ENCODE measurements around the gene APBA2.

The APBA2 gene

DNA sequence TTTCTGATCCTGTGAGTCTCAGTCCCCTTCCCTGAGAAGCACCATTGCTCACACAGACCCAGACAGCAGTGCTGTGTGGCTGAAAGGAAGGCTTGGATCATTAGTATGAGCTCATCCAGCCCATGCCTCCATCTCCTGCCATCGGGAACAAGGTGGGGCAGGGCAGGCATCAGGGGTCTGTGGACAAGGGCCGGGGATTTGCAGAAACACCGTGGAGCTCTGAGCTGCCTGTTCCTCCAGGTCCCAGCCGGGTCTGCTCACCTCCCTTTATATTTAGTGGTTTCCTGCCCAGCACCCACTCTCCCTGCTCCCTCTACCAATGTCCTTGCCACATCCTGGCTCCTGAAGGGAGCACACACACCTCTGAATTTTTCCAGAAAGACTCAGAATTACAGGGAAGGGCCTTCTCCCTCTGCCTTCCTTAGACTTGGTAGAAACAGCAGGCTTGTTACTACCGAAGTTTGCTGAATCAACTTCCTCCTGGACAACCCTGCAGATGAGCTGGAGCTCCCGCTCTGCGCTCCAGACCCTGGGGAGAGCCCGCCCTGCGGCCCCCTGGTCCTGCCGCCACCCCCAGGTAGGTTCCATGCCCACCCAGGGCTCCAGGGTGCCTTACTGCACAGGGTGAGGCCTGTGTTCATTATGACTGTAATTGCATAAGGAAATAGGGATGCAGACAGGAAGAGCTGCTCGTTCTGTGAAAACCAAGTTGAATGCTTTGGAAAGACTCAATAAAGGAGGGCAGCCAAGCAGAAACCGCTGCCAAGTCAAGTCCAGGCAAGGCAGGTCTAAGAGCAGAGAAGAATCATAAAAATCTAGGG lies 255.7 kb downstream of the APBA2 start:
- in situ Hi-C loops (cut with MboI; ENCODE audit: low pct_unique_long_range_greater_than_20kb, low sequenced_read_pairs, unreplicated experiment), result no loop called here

DNA sequence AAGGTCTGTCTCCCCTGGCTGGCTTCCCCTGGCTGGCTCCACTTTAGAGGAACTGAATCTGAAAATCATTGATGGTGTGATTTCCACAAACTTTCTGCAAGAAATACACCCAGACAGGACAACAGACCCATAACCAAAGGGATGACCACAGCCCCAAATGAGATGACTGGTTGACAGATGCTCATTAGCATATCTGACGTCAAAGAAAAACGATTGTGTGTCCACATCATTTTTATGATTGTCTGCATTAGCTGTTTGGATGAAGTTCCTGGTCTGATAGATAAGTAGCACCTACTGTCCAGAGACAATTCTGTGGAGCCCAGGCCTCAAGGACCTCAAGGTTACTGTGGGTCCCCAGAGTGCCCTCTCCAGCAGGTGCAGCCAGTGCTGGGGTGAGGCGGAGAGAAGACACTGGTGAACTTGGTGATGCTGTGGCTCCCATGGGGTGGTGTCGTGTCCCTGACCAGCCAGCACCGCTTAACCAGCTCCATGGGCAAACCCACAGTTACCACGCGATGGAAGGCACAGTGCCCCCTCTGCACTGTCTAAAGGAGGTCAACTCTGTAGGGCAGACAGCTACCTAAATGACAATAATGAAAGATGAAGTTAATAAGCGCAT lies 256.5 kb downstream of the APBA2 start:
- no peak for DNase-seq (ENCODE audit: low spot score)
- in situ Hi-C loops (cut with MboI; ENCODE audit: low pct_unique_long_range_greater_than_20kb, low sequenced_read_pairs, unreplicated experiment), result no loop called here
- TF ChIP-seq, protein P1, sequence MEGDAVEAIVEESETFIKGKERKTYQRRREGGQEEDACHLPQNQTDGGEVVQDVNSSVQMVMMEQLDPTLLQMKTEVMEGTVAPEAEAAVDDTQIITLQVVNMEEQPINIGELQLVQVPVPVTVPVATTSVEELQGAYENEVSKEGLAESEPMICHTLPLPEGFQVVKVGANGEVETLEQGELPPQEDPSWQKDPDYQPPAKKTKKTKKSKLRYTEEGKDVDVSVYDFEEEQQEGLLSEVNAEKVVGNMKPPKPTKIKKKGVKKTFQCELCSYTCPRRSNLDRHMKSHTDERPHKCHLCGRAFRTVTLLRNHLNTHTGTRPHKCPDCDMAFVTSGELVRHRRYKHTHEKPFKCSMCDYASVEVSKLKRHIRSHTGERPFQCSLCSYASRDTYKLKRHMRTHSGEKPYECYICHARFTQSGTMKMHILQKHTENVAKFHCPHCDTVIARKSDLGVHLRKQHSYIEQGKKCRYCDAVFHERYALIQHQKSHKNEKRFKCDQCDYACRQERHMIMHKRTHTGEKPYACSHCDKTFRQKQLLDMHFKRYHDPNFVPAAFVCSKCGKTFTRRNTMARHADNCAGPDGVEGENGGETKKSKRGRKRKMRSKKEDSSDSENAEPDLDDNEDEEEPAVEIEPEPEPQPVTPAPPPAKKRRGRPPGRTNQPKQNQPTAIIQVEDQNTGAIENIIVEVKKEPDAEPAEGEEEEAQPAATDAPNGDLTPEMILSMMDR (IDR thresholded peaks at IDR 0.05; ENCODE audit: extremely low read depth, insufficient read depth, missing control alignments), result no peak

More for the DNA sequence above, 255.7 kb downstream of the APBA2 start:
- no peak for DNase-seq (ENCODE audit: low spot score)
- TF ChIP-seq, protein P1 (IDR thresholded peaks at IDR 0.05; ENCODE audit: extremely low read depth, insufficient read depth, missing control alignments), result no peak

DNA sequence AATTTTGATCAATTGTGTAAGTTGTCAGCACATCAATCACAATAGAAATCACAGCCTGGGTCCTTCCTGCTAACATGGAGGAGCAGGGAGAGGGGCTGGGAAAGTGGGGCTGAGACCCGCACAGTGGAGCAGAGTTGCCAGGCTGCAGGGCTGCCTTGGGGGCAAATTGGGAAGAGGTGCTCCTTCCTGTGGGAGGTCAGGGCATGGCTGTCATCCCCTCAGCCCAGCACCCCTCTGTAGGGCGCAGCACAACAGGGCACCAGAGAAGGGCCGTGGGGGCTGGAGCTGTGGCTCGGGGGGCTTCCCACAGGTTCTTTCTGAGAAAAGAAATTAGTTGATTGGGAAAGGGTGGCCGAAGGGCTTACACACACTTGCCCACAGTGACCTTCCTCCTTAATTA lies 257.5 kb downstream of the APBA2 start:
- in situ Hi-C loops (cut with MboI; ENCODE audit: low pct_unique_long_range_greater_than_20kb, low sequenced_read_pairs, unreplicated experiment), result no loop called here
- no peak for DNase-seq (ENCODE audit: low spot score)
- TF ChIP-seq, protein P1 (IDR thresholded peaks at IDR 0.05; ENCODE audit: extremely low read depth, insufficient read depth, missing control alignments), result no peak

DNA sequence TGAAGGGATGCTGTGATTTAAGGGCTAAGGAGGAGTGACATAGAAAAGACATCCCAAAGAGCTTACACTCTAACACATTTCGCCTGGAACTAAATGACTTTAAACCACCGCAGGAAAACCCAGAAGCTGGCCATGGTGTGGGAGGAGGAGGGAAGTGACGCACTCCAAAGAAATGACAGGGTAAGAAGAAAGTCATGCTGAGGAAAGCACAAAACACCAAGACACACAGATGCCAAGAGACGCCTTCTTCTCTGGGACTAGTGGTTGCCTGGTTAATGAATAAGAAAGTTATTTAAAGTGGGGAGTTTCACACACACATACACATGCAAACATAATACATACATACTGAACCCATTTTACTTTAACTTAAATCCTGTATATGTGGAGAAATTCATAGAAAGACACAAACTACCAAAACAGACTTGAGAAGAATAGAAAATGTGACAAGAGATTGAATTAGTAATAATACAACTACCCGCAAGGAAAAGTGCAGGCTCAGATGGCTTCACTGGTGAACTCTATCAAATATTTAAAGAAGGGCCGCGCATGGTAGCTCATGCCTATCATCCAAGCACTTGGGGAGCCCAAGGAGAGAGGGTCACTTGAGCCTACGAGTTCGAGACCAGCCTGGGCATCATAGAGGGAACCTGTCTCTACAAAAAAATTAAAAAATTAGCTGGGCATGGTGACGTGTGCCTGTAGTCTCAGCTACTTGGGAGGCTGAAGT lies 258.3 kb downstream of the APBA2 start:
- in situ Hi-C loops (cut with MboI; ENCODE audit: low pct_unique_long_range_greater_than_20kb, low sequenced_read_pairs, unreplicated experiment), result no loop called here
- TF ChIP-seq, protein P1 (IDR thresholded peaks at IDR 0.05; ENCODE audit: extremely low read depth, insufficient read depth, missing control alignments), result no peak
- DNase-seq (ENCODE audit: low spot score), result no peak

DNA sequence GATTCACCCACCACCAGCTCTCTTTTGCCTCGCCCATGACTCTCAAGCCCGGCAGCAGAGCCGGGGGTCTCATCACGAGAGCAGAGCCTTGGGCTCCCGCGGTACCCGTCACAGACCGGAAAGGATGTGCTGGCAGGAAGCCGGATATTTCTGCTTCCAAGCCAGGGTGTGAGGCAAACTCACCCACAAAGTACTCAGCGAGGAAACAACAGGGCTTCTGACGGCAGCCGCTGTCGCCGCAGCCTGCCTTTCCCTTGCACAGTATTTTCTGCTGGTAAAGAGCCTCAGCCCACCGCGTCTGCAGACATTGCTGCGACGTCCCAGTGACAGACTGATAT lies 263.9 kb downstream of the APBA2 start:
- DNase-seq (ENCODE audit: low spot score), result no peak
- in situ Hi-C loops (cut with MboI; ENCODE audit: low pct_unique_long_range_greater_than_20kb, low sequenced_read_pairs, unreplicated experiment), result no loop called here
- TF ChIP-seq, protein P1 (IDR thresholded peaks at IDR 0.05; ENCODE audit: extremely low read depth, insufficient read depth, missing control alignments), result no peak

DNA sequence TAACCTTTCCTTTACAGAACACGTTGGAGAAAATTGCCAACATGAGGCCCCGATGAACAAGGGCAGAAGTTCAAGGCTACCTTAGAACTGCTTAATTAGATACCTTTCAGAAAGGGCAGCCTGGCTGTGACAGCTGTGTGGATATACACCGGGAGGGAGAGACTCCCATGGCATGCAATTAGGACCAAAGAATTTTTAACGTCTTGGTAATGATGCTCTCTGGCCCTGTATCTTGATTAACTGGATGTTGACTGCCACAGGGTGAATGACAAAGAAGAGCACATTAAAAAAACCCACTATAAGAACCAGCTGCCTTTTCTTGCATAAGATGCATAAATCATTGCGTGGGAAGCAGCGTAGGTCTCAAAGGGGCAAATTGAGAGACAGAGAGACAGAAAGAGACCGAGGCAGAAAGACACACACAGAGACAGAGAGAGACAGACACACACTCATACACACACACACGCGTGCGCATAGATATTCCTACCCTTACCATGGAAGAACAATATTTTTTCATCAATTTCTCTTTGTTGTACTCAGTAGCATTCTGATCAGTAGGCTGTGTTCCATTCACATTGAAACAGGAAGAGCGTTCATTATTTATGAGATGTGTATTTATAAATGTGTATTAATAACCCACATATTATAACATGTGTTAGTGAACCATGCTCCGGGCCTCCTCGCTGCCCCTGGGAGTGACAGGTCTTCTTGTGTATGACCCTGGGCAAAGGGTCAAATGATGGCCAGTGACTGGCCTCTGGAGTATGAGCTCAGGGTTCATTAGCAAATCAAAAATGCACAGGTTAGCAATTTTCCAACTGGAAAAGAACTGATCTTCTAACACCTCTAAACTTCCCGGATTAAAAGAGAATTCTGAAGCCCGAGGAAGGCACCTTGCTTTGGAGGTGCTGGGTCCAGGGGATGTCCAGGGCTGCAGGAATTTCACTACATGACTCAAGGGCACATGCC lies 265.0 kb downstream of the APBA2 start:
- TF ChIP-seq, protein P1 (IDR thresholded peaks at IDR 0.05; ENCODE audit: extremely low read depth, insufficient read depth, missing control alignments), result no peak
- DNase-seq (ENCODE audit: low spot score), result no peak
- in situ Hi-C loops (cut with MboI; ENCODE audit: low pct_unique_long_range_greater_than_20kb, low sequenced_read_pairs, unreplicated experiment), result no loop called here

Measured in GM13977 (cell line).